HG03039 (cell line): ENCODE data around the gene STK11.
A peak's percentile ranks its signal among the peaks of the same experiment; 100 is the strongest.
"Not testable (repeated sequence)": the region's sequence is repeated elsewhere in the genome, so short reads cannot be mapped to it uniquely, and the experiment has no call there.

ENCODE experiments used
- ATAC-seq: cut with Tn5 transposase; IDR thresholded peaks from one replicate; pipeline ENCODE4 v1.9.1; 2021; ENCODE audit warnings: mild to moderate bottlenecking, moderate library complexity; ENCODE audit not compliant: unreplicated experiment

STK11 gene

DNA sequence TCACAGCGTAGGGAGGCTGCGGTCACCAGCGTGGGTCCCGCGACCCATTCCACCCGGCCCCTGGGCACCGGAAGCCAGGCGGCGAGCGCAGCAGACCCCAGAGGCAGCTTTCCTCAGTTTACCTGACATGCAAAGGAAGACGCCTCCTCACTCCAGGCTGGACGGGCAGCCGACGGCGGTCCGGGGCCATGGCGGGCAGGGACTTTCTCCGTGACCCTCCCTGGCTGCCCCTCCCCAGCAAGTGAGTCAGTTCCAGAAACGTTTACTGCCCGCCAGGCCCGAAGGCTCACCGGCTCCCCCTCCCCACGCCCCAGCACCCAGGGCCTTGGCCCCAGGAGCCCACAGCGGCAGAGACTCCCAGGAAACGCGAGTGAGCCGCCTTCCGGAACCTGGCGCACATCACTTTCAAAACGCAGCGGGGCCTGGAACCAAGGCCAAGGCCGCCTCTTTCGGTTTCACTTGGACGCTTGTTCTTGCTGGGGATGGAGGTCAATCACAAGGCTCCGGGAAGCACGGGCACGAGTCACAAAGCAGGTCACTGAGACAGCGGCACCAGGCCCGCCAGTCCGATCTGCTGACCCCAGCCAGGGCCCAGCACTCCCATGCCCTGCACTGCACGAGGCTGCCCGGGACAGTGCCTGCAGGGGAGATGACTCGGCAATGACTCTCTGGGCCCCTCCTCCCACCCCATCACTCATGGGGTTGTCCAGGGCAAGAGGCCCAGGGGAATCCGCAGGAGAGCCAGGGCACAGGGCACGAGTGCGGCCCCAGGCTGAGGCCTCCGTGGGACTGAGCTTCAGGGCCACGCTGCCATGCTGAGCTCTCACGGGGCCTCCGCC lies 36.8 kb upstream of the STK11 start:
- no peak for ATAC-seq

- no peak for ATAC-seq
Measured at GRCh38 chr19:1169411-1169791, 36.2 kb upstream of the STK11 start.

GRCh38 chr19:1169921-1170885 lies 35.4 kb upstream of the STK11 start:
- no peak for ATAC-seq

- no peak for ATAC-seq
Measured at GRCh38 chr19:1170938-1171754, 34.4 kb upstream of the STK11 start.

DNA sequence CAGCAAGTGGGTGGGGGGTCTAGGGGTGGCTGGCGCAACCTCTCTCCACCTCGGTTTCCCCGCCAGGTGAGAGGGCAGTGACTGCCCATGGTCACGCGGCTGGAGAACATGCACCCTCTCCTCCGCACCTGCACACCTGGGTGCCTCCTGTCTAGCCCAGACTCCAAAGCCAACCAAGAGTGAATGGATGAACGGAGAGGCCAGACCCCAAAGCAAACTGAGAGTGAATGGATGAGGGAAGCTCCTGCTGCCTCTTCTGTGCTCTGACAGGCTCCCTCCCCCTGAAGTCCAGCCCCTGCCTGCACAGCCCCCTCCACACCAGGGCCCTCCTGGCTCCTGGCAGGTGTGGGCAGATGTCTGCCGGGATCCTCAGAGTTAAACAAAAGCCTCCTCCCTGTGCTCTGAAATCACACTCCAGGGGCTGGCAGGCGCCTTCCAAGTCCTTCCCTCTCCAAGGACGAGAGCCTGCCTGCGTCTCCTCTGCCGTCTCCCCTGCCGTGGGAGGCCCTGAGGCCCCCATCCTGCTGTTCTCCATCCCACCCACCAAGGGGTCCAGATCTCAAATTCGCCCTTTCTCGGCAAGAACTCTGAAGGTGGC lies 33.7 kb upstream of the STK11 start:
- ATAC-seq = no peak

- ATAC-seq = no peak
Measured at GRCh38 chr19:1172353-1173158, 33.0 kb upstream of the STK11 start.

GRCh38 chr19:1173159-1173844 lies 32.3 kb upstream of the STK11 start:
- ATAC-seq = no peak

DNA sequence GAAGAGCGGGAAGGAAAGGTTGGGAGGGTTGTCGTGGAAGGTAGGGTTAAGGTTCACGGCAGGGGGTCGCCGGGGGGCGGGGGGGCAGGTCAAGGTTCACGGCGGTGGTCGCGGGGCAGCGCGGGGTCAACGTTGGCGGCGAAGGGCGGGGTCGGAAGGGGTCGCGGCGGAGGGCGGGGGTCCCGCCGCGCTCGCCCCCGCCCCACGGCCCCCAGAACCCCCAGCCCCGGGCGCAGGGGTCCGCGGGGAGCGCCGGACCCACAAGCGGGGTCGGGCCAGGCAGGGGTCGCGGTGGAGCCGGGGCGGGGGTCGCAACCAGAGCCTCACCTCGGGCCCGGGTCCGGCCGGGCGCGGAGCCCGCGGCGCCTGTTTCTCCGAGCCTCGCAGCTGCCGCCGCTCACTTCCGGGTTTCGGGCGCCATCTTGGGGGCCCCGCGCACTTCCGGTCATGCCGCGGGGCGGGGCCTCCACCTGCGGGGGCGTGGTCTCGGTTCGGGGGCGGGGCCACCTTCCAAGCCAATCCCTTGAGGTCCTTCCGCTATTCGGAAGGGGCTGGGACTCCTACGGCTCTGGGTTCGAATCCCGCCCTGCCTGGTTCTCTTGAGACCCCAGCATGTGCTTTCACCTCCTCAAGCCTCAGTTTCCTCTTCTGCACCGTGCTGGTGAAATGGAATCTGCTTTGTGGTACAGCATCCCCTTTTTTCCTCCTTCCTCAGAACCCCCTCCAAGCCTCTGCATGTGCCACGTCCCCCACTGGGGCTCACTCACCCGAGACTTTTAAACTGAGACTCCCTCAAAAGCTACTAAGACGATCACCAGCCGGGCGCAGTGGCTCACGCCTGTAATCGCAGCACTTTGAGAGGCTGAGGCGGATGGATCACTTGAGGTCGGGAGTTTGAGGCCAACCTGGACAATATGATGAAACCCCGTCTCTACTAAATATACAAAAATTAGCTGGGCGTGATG lies 31.5 kb upstream of the STK11 start, which contains the start of gene SBNO2:
Gene SBNO2 (minus strand): TSS at position 424 of the 965 bp plus-strand sequence. CDS start 19,992 bp downstream, outside the sequence.
- ATAC-seq = peak; percentile 59

DNA sequence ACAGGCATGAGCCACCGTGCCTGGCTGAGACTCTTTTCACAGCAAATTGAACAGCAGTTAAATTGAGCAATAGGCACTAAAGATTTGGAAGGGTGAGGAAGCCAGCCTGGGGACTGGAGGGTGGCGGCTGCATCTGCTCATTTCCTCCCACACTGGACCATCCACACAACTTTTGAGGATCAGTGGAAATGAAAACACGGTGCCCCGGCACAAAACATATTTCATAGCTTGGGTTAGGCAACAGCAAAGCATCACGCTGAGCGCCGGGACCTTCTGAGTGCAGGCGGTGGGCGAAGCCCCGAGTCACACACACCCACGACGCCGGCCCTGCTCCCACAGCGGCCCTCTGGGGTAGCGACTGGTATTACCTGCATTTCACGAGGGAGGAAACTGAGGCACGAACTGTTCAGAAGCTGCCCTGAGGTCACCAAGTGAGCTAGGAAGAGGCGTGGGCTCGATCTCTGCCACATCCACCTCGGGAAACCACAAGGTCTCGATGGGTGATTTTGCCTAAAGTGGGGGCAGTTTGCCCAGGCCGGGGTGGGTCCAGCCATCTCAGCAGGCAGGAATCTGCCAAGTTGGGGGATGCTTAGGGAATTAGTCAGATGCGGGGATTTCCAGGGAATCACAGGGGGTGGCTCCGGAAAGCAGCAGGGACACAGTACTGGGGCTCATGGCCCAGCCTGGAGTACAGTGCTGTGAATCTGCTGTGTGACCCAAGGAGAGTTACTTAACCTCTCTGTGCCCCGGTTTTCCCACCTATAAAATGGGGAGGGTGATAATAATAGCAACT lies 28.1 kb upstream of the STK11 start:
- no peak for ATAC-seq

GRCh38 chr19:1181606-1182005 lies 24.0 kb upstream of the STK11 start:
- no peak for ATAC-seq

GRCh38 chr19:1182068-1182467 lies 23.5 kb upstream of the STK11 start:
- no peak for ATAC-seq

DNA sequence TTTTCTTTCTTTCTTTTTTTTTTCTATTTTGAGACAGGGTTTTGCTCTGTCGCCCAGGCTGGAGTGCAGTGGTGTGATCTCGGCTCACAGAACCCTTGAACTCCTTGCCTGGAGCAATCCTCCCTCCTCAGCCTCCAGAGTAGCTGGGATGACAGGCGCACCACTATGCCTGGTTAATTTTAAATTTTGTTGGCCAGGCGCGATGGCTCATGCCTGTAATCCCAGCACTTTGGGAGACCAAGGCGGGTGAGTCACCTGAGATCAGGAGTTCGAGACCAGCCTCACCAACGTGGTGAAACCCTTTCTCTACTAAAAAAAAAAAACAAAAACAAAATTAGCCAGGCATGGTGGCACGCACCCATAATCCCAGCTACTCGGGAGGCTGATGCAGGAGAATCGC lies 22.9 kb upstream of the STK11 start:
- ATAC-seq = no peak

GRCh38 chr19:1183543-1184172 lies 21.9 kb upstream of the STK11 start:
- no peak for ATAC-seq

GRCh38 chr19:1189419-1189818 lies 16.2 kb upstream of the STK11 start:
- ATAC-seq = no peak

GRCh38 chr19:1199531-1199930 lies 6.0 kb upstream of the STK11 start:
- ATAC-seq = no peak

DNA sequence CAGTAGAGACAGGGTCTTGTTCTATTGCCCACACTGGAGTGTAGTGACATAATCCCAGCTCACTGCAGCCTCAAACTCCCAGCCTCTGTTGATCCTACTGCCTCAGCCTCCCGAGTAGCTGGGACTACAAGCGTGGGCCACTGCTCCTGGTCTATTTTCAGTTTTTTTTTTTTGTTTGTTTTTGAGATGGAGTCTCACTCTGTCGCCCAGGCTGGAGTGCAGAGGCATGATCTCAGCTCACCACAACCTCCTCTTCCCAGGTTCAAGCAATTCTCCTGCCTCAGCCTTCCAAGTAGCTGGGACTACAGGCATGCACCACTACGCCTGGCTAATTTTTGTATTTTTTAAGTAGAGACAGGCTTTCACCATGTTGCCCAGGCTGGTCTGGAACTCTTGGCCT lies 5.0 kb upstream of the STK11 start:
- not testable (repeated sequence) for ATAC-seq
